CD4-positive, alpha-beta T cell treated with Interleukin-12 subunit alpha and Interleukin-12 subunit beta, for 1 hour (primary cell): ENCODE results near the gene PANX2.

Experiments used
- DNase-seq: peaks from one replicate; pipeline ENCODE4 v3.0.0-alpha.2; 2020

PANX2 gene

GRCh38 chr22:50173311-50173982, 2.9 kb downstream of the PANX2 start:
- no peak for DNase-seq

- DNase-seq: no peak
Measured at GRCh38 chr22:50173983-50174355, 3.4 kb downstream of the PANX2 start.

- no peak for DNase-seq
Measured at GRCh38 chr22:50174382-50175190, 4.1 kb downstream of the PANX2 start.

GRCh38 chr22:50175191-50175461, 4.6 kb downstream of the PANX2 start:
- DNase-seq: no peak

- no peak for DNase-seq
Measured at GRCh38 chr22:50175921-50176849, 5.7 kb downstream of the PANX2 start.

GRCh38 chr22:50176850-50177536, 6.5 kb downstream of the PANX2 start:
- DNase-seq: no peak

- no peak for DNase-seq
Measured at GRCh38 chr22:50177537-50178470, 7.3 kb downstream of the PANX2 start.

GRCh38 chr22:50178471-50178864, 7.9 kb downstream of the PANX2 start:
- no peak for DNase-seq

- DNase-seq: no peak
Measured at GRCh38 chr22:50178871-50179869, 8.6 kb downstream of the PANX2 start.

GRCh38 chr22:50179937-50180726, 9.6 kb downstream of the PANX2 start:
- no peak for DNase-seq

- DNase-seq: no peak
Measured at GRCh38 chr22:50180727-50181521, 10.4 kb downstream of the PANX2 start.

GRCh38 chr22:50182176-50183081, 11.9 kb downstream of the PANX2 start:
- DNase-seq: no peak

GRCh38 chr22:50183141-50183971, 12.8 kb downstream of the PANX2 start:
- DNase-seq: no peak

- DNase-seq: no peak
Measured at GRCh38 chr22:50184004-50184901, 13.7 kb downstream of the PANX2 start.

- DNase-seq: no peak
Measured at GRCh38 chr22:50184902-50185374, 14.4 kb downstream of the PANX2 start.
